DOHH2 (cell line): ENCODE results near the gene POLRMT.

Source experiments
- H3F3A ChIP-seq: fragments of 200-600 bp; sonication (generic), shearing (Covaris generic); 2 replicates; pipeline ENCODE4 v1.6.0; 2016; ENCODE audit warnings: antibody characterized with exemption, mild to moderate bottlenecking; ENCODE audit not compliant: control insufficient read depth, insufficient read depth
- H3K27ac ChIP-seq: fragments of 200-600 bp; sonication (generic); 2 replicates; pipeline ENCODE4 v1.5.1; 2014; ENCODE audit warnings: low read depth, mild to moderate bottlenecking, low read length, moderate library complexity
- H3K27me3 ChIP-seq: fragments of 200-600 bp; sonication (generic); 2 replicates; pipeline ENCODE4 v1.6.1; 2014; ENCODE audit warnings: mild to moderate bottlenecking, low read length, mixed read lengths; ENCODE audit not compliant: control insufficient read depth
- H3K36me3 ChIP-seq: fragments of 200-600 bp; sonication (generic); 2 replicates; pipeline ENCODE4 v1.6.1; 2014; ENCODE audit warnings: mild to moderate bottlenecking, low read length, moderate library complexity, mixed read lengths; ENCODE audit not compliant: control insufficient read depth
- H3K4me1 ChIP-seq: fragments of 200-600 bp; sonication (generic); 2 replicates; pipeline ENCODE4 v1.6.1; 2014; ENCODE audit warnings: mild to moderate bottlenecking, low read length, mixed read lengths; ENCODE audit not compliant: control insufficient read depth
- H3K4me2 ChIP-seq: fragments of 200-600 bp; sonication (generic); 2 replicates; pipeline ENCODE4 v1.6.0; 2014; ENCODE audit warnings: mild to moderate bottlenecking, low read length, moderate library complexity
- H3K4me3 ChIP-seq: fragments of 200-600 bp; sonication (generic); 2 replicates; pipeline ENCODE4 v1.5.1; 2014; ENCODE audit warnings: mild to moderate bottlenecking, low read length, mixed read lengths
- H3K79me2 ChIP-seq: fragments of 200-600 bp; sonication (generic); 2 replicates; pipeline ENCODE4 v1.6.1; 2014; ENCODE audit warnings: mild to moderate bottlenecking, low read length, mixed read lengths; ENCODE audit not compliant: control insufficient read depth
- H3K9me2 ChIP-seq: fragments of 200-600 bp; sonication (generic); replicated peaks from 2 replicates; pipeline ENCODE4 v1.6.1; 2014; ENCODE audit warnings: mild to moderate bottlenecking, low read length, mixed read lengths; ENCODE audit not compliant: control insufficient read depth
- H3K9me3 ChIP-seq: fragments of 200-600 bp; sonication (generic); 2 replicates; pipeline ENCODE4 v1.6.1; 2014; ENCODE audit warnings: antibody characterized with exemption, low read length, mixed read lengths; ENCODE audit not compliant: control insufficient read depth, insufficient read depth
- H4K20me1 ChIP-seq: fragments of 200-600 bp; sonication (generic); 2 replicates; pipeline ENCODE4 v1.6.0; 2014; ENCODE audit warnings: low read depth, mild to moderate bottlenecking, antibody characterized with exemption, low read length, moderate library complexity; ENCODE audit not compliant: control insufficient read depth, insufficient read depth
- CTCF ChIP-seq: fragments of 200-600 bp; sonication (generic); IDR thresholded peaks from one replicate; pipeline ENCODE4 v1.5.1; 2014; ENCODE audit warnings: antibody characterized with exemption, mild to moderate bottlenecking, low read depth, low read length; ENCODE audit not compliant: poor library complexity, severe bottlenecking
- EZH2phosphoT487 ChIP-seq: fragments of 200-600 bp; sonication (generic); IDR thresholded peaks from 2 replicates; pipeline ENCODE4 v1.6.1; 2017; ENCODE audit warnings: borderline replicate concordance, mild to moderate bottlenecking, antibody characterized with exemption, low read length, moderate library complexity, mixed read lengths

The POLRMT gene

GRCh38 chr19:644789-645188, 11.5 kb upstream of the POLRMT start:
- H3K27ac ChIP-seq = no peak overlapping the region
- H3K4me1 ChIP-seq = peaks cover 8% of the 10 kb centered on the region; the same call in 1 of the 2 replicates
- no peaks in the 10 kb centered on the region for H3K9me3 ChIP-seq
- peaks cover 2% of the 10 kb centered on the region; the same call in 1 of the 2 replicates for H4K20me1 ChIP-seq
- no peaks in the 10 kb centered on the region for H3K79me2 ChIP-seq
- no peaks in the 10 kb centered on the region for H3F3A ChIP-seq
- H3K27me3 ChIP-seq = no peaks in the 10 kb centered on the region
- H3K4me3 ChIP-seq = no peak overlapping the region
- TF ChIP-seq CTCF = no peak
- no peak for TF ChIP-seq EZH2phosphoT487
- H3K4me2 ChIP-seq = no peak overlapping the region
- no peaks in the 10 kb centered on the region for H3K9me2 ChIP-seq
- H3K36me3 ChIP-seq = peaks cover 48% of the 10 kb centered on the region

GRCh38 chr19:644363-644762, 11.0 kb upstream of the POLRMT start:
- no peak for TF ChIP-seq CTCF
- no peak for TF ChIP-seq EZH2phosphoT487
- no peak overlapping the region for H3K27ac ChIP-seq
- no peaks in the 10 kb centered on the region for H3K79me2 ChIP-seq
- H3F3A ChIP-seq = no peaks in the 10 kb centered on the region
- peaks cover 9% of the 10 kb centered on the region for H3K4me1 ChIP-seq
- H4K20me1 ChIP-seq = peaks cover 2% of the 10 kb centered on the region; the same call in 1 of the 2 replicates
- no peak overlapping the region for H3K4me2 ChIP-seq
- H3K4me3 ChIP-seq = no peak overlapping the region
- H3K9me2 ChIP-seq = no peaks in the 10 kb centered on the region
- H3K9me3 ChIP-seq = no peaks in the 10 kb centered on the region
- peaks cover 44% of the 10 kb centered on the region for H3K36me3 ChIP-seq
- no peaks in the 10 kb centered on the region for H3K27me3 ChIP-seq

GRCh38 chr19:643736-644135, 10.4 kb upstream of the POLRMT start:
- no peaks in the 10 kb centered on the region for H3K9me2 ChIP-seq
- no peaks in the 10 kb centered on the region for H3K79me2 ChIP-seq
- H3F3A ChIP-seq = no peaks in the 10 kb centered on the region
- no peak for TF ChIP-seq EZH2phosphoT487
- TF ChIP-seq CTCF = no peak
- peaks cover 2% of the 10 kb centered on the region; the same call in 1 of the 2 replicates for H4K20me1 ChIP-seq
- H3K4me1 ChIP-seq = peaks cover 13% of the 10 kb centered on the region
- H3K27ac ChIP-seq = no peak overlapping the region
- no peak overlapping the region for H3K4me3 ChIP-seq
- peaks cover 38% of the 10 kb centered on the region for H3K36me3 ChIP-seq
- H3K9me3 ChIP-seq = no peaks in the 10 kb centered on the region
- no peak overlapping the region for H3K4me2 ChIP-seq
- H3K27me3 ChIP-seq = no peaks in the 10 kb centered on the region
